PC-9 (cell line): ENCODE data around the gene MYLK3. TPM values are rescaled to one million over a fixed set of nuclear protein-coding genes. Genes with fewer than 3 reads are reported as not detected.

ENCODE experiments used
- BruUV-seq: library from RNA; stranded (reverse); fragments of 400-500 nt; replicated peaks from 2 replicates; lab custom pipeline; 2021; lab: Mats Ljungman, UMichigan
- CTCF ChIA-PET: fragments of 300-600 bp; sonication (Branson Sonifier 250); formaldehyde crosslinking; loops from one replicate; lab custom pipeline; 2022; ENCODE audit warnings: antibody characterized with exemption; lab: Charles Lee
- POLR2A ChIA-PET: fragments of 300-600 bp; sonication (Branson Sonifier 250); formaldehyde crosslinking; loops from one replicate; lab custom pipeline; 2022; ENCODE audit warnings: antibody characterized with exemption; ENCODE audit not compliant: unreplicated experiment; lab: Charles Lee
- DNase-seq, 2 experiments: peaks; one replicate each; pipeline versions ENCODE4 v3.0.0 to v3.0.0-alpha.2; 2015 to 2022; ENCODE audit warnings: mixed read lengths in 1 of 2
- H2AFZ ChIP-seq: fragments of 200-600 bp; sonication (generic); 2 replicates; pipeline ENCODE4 v1.8.1; 2017; ENCODE audit warnings: antibody characterized with exemption
- H3F3A ChIP-seq: fragments of 200-600 bp; sonication (generic); 2 replicates; pipeline ENCODE4 v1.8.1; 2017; ENCODE audit warnings: antibody characterized with exemption, mild to moderate bottlenecking, low read depth; ENCODE audit not compliant: insufficient read depth
- H3K27ac ChIP-seq: fragments of 200-600 bp; sonication (generic); 2 replicates; pipeline ENCODE4 v1.6.1; 2016; ENCODE audit warnings: mixed run types
- H3K27me3 ChIP-seq: fragments of 200-600 bp; sonication (generic); 2 replicates; pipeline ENCODE4 v1.6.1; 2016; ENCODE audit warnings: low read depth, mixed run types; ENCODE audit not compliant: insufficient read depth
- H3K36me3 ChIP-seq: fragments of 200-600 bp; sonication (generic); 2 replicates; pipeline ENCODE4 v1.6.1; 2016; ENCODE audit warnings: low read depth, mixed run types
- H3K4me1 ChIP-seq: fragments of 200-600 bp; sonication (generic); replicated peaks from 2 replicates; pipeline ENCODE4 v1.6.1; 2016; ENCODE audit warnings: mixed run types; ENCODE audit not compliant: insufficient read depth
- H3K4me2 ChIP-seq: fragments of 200-600 bp; sonication (generic); 2 replicates; pipeline ENCODE4 v1.6.1; 2017; ENCODE audit warnings: mixed run types
- H3K4me3 ChIP-seq: fragments of 200-600 bp; sonication (generic); 2 replicates; pipeline ENCODE4 v1.6.1; 2016; ENCODE audit warnings: mixed run types
- H3K79me2 ChIP-seq: fragments of 200-600 bp; sonication (generic); 2 replicates; pipeline ENCODE4 v1.6.1; 2017; ENCODE audit warnings: low read depth, mixed run types
- H3K9me2 ChIP-seq: fragments of 200-600 bp; sonication (generic); 2 replicates; pipeline ENCODE4 v1.8.1; 2017; ENCODE audit warnings: mild to moderate bottlenecking; ENCODE audit not compliant: insufficient read depth
- H3K9me3 ChIP-seq: fragments of 200-600 bp; sonication (generic); 2 replicates; pipeline ENCODE4 v1.8.1; 2016; ENCODE audit warnings: low read depth; ENCODE audit not compliant: insufficient read depth
- H4K20me1 ChIP-seq: fragments of 200-600 bp; sonication (generic); 2 replicates; pipeline ENCODE4 v1.8.1; 2017; ENCODE audit not compliant: insufficient read depth
- EZH2 ChIP-seq: fragments of 200-600 bp; sonication (generic); IDR thresholded peaks from 2 replicates; pipeline ENCODE4 v1.8.0; 2017; ENCODE audit warnings: antibody characterized with exemption, low read depth
- intact Hi-C: fragments of 100-400 bp; cut with micrococcal nuclease; formaldehyde crosslinking; loops from one replicate; pipeline ENCODE4 v1.10.0; 2022; ENCODE audit not compliant: unreplicated experiment
- total RNA-seq: library from RNA; stranded (reverse); gene quantifications from 2 replicates; pipeline ENCODE4 v1.2.3, GENCODE V29; 2021
- TF ChIP-seq, protein P1 (sequence below): fragments of 200-600 bp; sonication (generic); conservative IDR thresholded peaks from 2 replicates; pipeline ENCODE4 v1.6.1; 2017; ENCODE audit warnings: mixed run types, antibody characterized with exemption, mild to moderate bottlenecking, moderate library complexity

MYLK3 gene
- total RNA-seq, 1 experiment from 2014 or later = 0.68 TPM

DNA sequence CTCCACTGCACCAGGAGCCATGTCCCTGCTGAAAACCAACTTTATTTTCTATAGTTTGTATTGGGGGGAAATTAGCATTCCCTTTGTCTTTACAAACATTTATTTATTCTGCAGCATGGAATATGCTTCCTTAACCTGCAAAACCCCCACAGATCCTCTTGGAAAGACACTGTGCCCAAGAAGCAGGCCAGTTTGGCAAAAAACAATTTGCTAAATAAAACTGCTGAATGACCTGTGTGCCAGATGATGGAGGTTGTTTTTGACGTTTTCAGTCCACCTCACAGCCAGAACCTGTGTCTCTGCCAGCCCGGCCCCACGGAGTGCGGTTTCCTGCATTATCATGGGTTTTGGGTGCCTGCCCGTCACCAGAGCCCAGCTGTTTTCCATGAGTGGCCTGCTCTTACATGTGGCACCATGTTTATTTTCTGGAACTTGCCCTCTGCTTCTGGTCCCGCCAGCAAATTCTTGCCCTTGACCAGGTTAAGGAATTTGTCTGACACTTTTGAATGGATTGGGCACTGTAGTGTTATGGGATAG, 32.3 kb downstream of the MYLK3 start:
- no TSS peak for BruUV-seq
- intact Hi-C loops = no loop called here
- Histone ChIP-seq H3K27me3 (no peaks in the 10 kb centered on the region), H3K4me2 (no peak overlapping the region), H3K9me2 (no peaks in the 10 kb centered on the region), H3K4me3 (no peak overlapping the region), H3K36me3 (no peaks in the 10 kb centered on the region), H3K79me2 (no peaks in the 10 kb centered on the region), H3K9me3 (no peaks in the 10 kb centered on the region), H2AFZ (no peak overlapping the region), H4K20me1 (no peaks in the 10 kb centered on the region), H3K4me1 (no peaks in the 10 kb centered on the region), H3F3A (no peaks in the 10 kb centered on the region), H3K27ac (no peak overlapping the region)
- CTCF ChIA-PET = no interaction called here
- DNase-seq = no peak
- TF ChIP-seq, protein P1, sequence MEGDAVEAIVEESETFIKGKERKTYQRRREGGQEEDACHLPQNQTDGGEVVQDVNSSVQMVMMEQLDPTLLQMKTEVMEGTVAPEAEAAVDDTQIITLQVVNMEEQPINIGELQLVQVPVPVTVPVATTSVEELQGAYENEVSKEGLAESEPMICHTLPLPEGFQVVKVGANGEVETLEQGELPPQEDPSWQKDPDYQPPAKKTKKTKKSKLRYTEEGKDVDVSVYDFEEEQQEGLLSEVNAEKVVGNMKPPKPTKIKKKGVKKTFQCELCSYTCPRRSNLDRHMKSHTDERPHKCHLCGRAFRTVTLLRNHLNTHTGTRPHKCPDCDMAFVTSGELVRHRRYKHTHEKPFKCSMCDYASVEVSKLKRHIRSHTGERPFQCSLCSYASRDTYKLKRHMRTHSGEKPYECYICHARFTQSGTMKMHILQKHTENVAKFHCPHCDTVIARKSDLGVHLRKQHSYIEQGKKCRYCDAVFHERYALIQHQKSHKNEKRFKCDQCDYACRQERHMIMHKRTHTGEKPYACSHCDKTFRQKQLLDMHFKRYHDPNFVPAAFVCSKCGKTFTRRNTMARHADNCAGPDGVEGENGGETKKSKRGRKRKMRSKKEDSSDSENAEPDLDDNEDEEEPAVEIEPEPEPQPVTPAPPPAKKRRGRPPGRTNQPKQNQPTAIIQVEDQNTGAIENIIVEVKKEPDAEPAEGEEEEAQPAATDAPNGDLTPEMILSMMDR = no peak
- TF ChIP-seq EZH2 = no peak
- POLR2A ChIA-PET = no interaction called here

DNA sequence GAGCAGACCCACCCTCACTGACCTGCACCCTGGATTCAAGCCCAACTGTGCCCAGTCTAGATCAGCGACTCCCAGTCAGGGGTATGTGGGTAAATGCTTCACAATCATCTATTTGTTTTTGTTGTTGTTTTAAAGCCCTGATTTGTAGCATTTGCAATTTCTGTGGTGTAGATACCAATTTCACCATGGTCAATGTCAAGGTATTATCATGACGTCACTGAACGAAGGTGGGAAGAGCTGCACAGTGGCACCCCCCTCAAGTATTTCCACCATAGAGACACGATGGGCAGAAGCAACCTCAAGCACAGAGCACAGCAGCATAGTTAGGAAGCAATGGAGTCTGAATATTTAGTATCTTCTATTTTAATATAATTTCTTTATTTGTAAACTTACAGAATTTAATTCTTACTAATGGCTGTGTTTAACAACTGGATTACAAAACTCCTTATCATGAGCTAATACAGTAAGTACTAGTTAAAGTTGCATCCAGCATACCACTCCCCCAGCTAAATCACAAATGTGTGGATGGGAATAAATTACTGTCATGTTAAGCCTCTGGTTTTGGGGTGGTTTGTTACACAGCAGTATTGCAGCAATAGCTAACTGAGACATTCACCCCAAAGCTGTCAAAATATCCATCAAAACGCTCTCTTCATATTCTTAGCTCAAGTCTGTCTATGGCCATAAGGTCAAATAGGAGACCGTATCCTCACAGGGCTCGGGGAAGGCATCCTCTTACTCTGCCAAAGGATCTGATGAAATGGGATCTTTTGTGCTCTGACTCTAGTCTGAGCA, 33.1 kb downstream of the MYLK3 start:
- no peak for DNase-seq
- no peak for TF ChIP-seq EZH2
- TF ChIP-seq, protein P1 = no peak
- H3K9me3 ChIP-seq = no peaks in the 10 kb centered on the region
- H3F3A ChIP-seq = no peaks in the 10 kb centered on the region
- CTCF ChIA-PET = no interaction called here
- no peaks in the 10 kb centered on the region for H3K27me3 ChIP-seq
- H3K4me2 ChIP-seq = no peak overlapping the region
- POLR2A ChIA-PET = no interaction called here
- no peaks in the 10 kb centered on the region for H4K20me1 ChIP-seq
- no peak overlapping the region for H3K27ac ChIP-seq
- no peak overlapping the region for H2AFZ ChIP-seq
- no peak overlapping the region for H3K4me3 ChIP-seq
- no peaks in the 10 kb centered on the region for H3K36me3 ChIP-seq
- no peaks in the 10 kb centered on the region for H3K79me2 ChIP-seq
- intact Hi-C loops = no loop called here
- H3K4me1 ChIP-seq = no peaks in the 10 kb centered on the region
- no TSS peak for BruUV-seq
- H3K9me2 ChIP-seq = no peaks in the 10 kb centered on the region

DNA sequence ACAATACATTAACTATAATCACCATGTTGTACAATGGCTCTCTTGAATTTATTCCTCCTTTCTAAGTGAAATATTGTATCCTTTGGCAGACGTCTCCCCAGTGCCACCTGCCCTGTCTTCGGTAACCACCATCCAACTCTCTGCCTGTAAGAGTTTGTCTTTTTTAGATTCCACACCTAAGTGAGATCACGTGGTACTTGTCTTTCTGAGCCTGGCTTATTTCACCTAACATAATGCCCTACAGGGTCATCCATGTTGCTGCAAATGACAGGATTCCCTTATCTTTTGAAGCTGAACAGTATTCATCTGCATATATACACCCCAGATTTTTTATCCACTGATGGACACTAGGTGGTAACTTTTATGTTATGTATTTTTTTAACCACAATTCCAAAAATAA, 34.5 kb downstream of the MYLK3 start:
- Histone ChIP-seq H3K9me2 (no peaks in the 10 kb centered on the region), H3K4me2 (no peak overlapping the region), H3F3A (no peaks in the 10 kb centered on the region), H3K27ac (no peak overlapping the region), H3K4me1 (no peaks in the 10 kb centered on the region), H3K27me3 (no peaks in the 10 kb centered on the region), H3K4me3 (no peak overlapping the region), H3K9me3 (no peaks in the 10 kb centered on the region), H3K79me2 (no peaks in the 10 kb centered on the region), H4K20me1 (no peaks in the 10 kb centered on the region), H2AFZ (no peak overlapping the region), H3K36me3 (no peaks in the 10 kb centered on the region)
- BruUV-seq = no TSS peak
- TF ChIP-seq, protein P1 = no peak
- TF ChIP-seq EZH2 = no peak
- POLR2A ChIA-PET = no interaction called here
- no peak for DNase-seq
- CTCF ChIA-PET = no interaction called here
- intact Hi-C loops = no loop called here
